Ascending aorta (tissue), 2 donors: ENCODE results near the gene ATP2B2. TPM values are rescaled to one million over a fixed set of nuclear protein-coding genes. Genes with fewer than 3 reads are reported as not detected.

ENCODE experiments used
- DNase-seq, 2 donors: peaks; one replicate each; pipeline ENCODE4 v3.0.0-alpha.2; 2019; ENCODE audit warnings: low spot score in 2 of 2
- H3K27ac ChIP-seq, 2 donors: fragments of 200-600 bp; sonication (generic); one replicate each; pipeline ENCODE4 v1.5.1; 2016 to 2017; ENCODE audit warnings: mild to moderate bottlenecking in 1 of 2
- H3K27me3 ChIP-seq: fragments of 200-600 bp; sonication (generic); one replicate; pipeline ENCODE4 v1.5.1; 2017
- H3K36me3 ChIP-seq, 2 donors: fragments of 200-600 bp; sonication (generic); one replicate each; pipeline ENCODE4 v1.5.1; 2016
- H3K4me1 ChIP-seq, 2 donors: fragments of 200-600 bp; sonication (generic); one replicate each; pipeline ENCODE4 v1.5.1; 2016 to 2017; ENCODE audit warnings: mild to moderate bottlenecking in 1 of 2
- H3K4me3 ChIP-seq, 2 donors: fragments of 200-600 bp; sonication (generic); one replicate each; pipeline ENCODE4 v1.5.1; 2016 to 2017; ENCODE audit warnings: mild to moderate bottlenecking in 1 of 2
- H3K9me3 ChIP-seq, 2 donors: fragments of 200-600 bp; sonication (generic); one replicate each; pipeline ENCODE4 v1.5.1; 2016
- CTCF ChIP-seq, 3 experiments: fragments of 200-600 bp in 2 of 3; fragments of 450-650 bp in 1 of 3; sonication (generic) in 2 of 3; IDR thresholded peaks; one replicate each; pipeline ENCODE4 v1.5.1; 2016 to 2019; ENCODE audit warnings: antibody characterized with exemption in 3 of 3, mild to moderate bottlenecking in 1 of 3, moderate library complexity in 1 of 3
- intact Hi-C: fragments of 100-400 bp; cut with DNase I; formaldehyde crosslinking; loops from one replicate; pipeline ENCODE4 v1.15.1; 2023
- total RNA-seq: library from RNA; depleted of rRNA; stranded (reverse); fragments of >200 nt; gene quantifications from one replicate; pipeline ENCODE4 v1.1.0, GENCODE V29; 2016

ATP2B2 gene
- total RNA-seq, 1 donor from 2014 or later = not detected

- TF ChIP-seq CTCF (IDR thresholded peaks at IDR 0.05) = no peak
- H3K4me1 ChIP-seq = no peaks in the 10 kb centered on the region
- H3K27me3 ChIP-seq = no peaks in the 10 kb centered on the region
- no peaks in the 10 kb centered on the region for H3K36me3 ChIP-seq
- no peak overlapping the region for H3K4me3 ChIP-seq
- H3K27ac ChIP-seq = no peak overlapping the region
- intact Hi-C loops = no loop called here
- no peaks in the 10 kb centered on the region for H3K9me3 ChIP-seq
- DNase-seq = no peak
Observed at GRCh38 chr3:10397879-10398278, 107.5 kb downstream of the ATP2B2 start.

GRCh38 chr3:10396931-10397330 lies 108.5 kb downstream of the ATP2B2 start:
- no peaks in the 10 kb centered on the region for H3K27me3 ChIP-seq
- H3K4me1 ChIP-seq = no peaks in the 10 kb centered on the region
- H3K4me3 ChIP-seq = no peak overlapping the region
- no peaks in the 10 kb centered on the region for H3K36me3 ChIP-seq
- TF ChIP-seq CTCF (IDR thresholded peaks at IDR 0.05) = no peak
- H3K27ac ChIP-seq = no peak overlapping the region
- DNase-seq = no peak
- no peaks in the 10 kb centered on the region for H3K9me3 ChIP-seq
- intact Hi-C loops = no loop called here

GRCh38 chr3:10396083-10396482 lies 109.3 kb downstream of the ATP2B2 start:
- H3K27ac ChIP-seq = no peak overlapping the region
- no peak for DNase-seq
- intact Hi-C loops = no loop called here

GRCh38 chr3:10395671-10396070 lies 109.7 kb downstream of the ATP2B2 start:
- H3K27ac ChIP-seq = no peak overlapping the region
- H3K4me3 ChIP-seq = no peak overlapping the region
- intact Hi-C loops = no loop called here
- H3K27me3 ChIP-seq = no peaks in the 10 kb centered on the region
- H3K9me3 ChIP-seq = no peaks in the 10 kb centered on the region
- no peaks in the 10 kb centered on the region for H3K4me1 ChIP-seq
- H3K36me3 ChIP-seq = no peaks in the 10 kb centered on the region
- TF ChIP-seq CTCF (IDR thresholded peaks at IDR 0.05) = no peak
- DNase-seq = no peak

More at GRCh38 chr3:10396083-10396482, 109.3 kb downstream of the ATP2B2 start:
- no peaks in the 10 kb centered on the region for H3K27me3 ChIP-seq
- no peak for TF ChIP-seq CTCF (IDR thresholded peaks at IDR 0.05)
- no peaks in the 10 kb centered on the region for H3K36me3 ChIP-seq
- H3K4me3 ChIP-seq = no peak overlapping the region
- H3K9me3 ChIP-seq = no peaks in the 10 kb centered on the region
- no peaks in the 10 kb centered on the region for H3K4me1 ChIP-seq

GRCh38 chr3:10395196-10395595 lies 110.2 kb downstream of the ATP2B2 start:
- no peak for DNase-seq

More at GRCh38 chr3:10395196-10395595, 110.2 kb downstream of the ATP2B2 start:
- no peaks in the 10 kb centered on the region for H3K36me3 ChIP-seq
- H3K4me3 ChIP-seq = no peak overlapping the region
- no peak overlapping the region for H3K27ac ChIP-seq
- no peak for TF ChIP-seq CTCF (IDR thresholded peaks at IDR 0.05)
- no peaks in the 10 kb centered on the region for H3K9me3 ChIP-seq
- intact Hi-C loops = no loop called here
- no peaks in the 10 kb centered on the region for H3K4me1 ChIP-seq
- no peaks in the 10 kb centered on the region for H3K27me3 ChIP-seq
